ENCODE measurements around the gene CTTN.

GRCh38 chr11:70478166-70478890, 80.0 kb downstream of the CTTN start:
- TF ChIP-seq EZH2 (IDR thresholded peaks at IDR 0.05; ENCODE audit: insufficient read depth, poor library complexity, severe bottlenecking) (no peak), EZH2phosphoT487 (IDR thresholded peaks at IDR 0.05; ENCODE audit: insufficient read depth, low read depth) (no peak)
